OCI-LY7 (cell line): ENCODE measurements around the gene ZNF143. TPM values are rescaled to one million over a fixed set of nuclear protein-coding genes. Genes with fewer than 3 reads are reported as not detected.

Source experiments
- BruUV-seq: library from RNA; stranded (reverse); fragments of 400-500 nt; replicated peaks from 2 replicates; lab custom pipeline; 2021; lab: Mats Ljungman, UMichigan
- CTCF ChIA-PET: fragments of 300-600 bp; sonication (Branson Sonifier 250); formaldehyde crosslinking; loops from one replicate; lab custom pipeline; 2022; ENCODE audit warnings: antibody characterized with exemption; ENCODE audit not compliant: unreplicated experiment; lab: Charles Lee
- POLR2A ChIA-PET: fragments of 300-600 bp; sonication (Branson Sonifier 250); formaldehyde crosslinking; loops from one replicate; lab custom pipeline; 2022; ENCODE audit warnings: antibody characterized with exemption; lab: Charles Lee
- DNase-seq: peaks from one replicate; pipeline ENCODE4 v3.0.0-alpha.2; 2015; ENCODE audit warnings: low spot score
- H2AFZ ChIP-seq: fragments of 200-600 bp; sonication (generic), shearing (Covaris generic); 2 replicates; pipeline ENCODE4 v1.6.1; 2014; ENCODE audit warnings: mild to moderate bottlenecking, antibody characterized with exemption, low read length, moderate library complexity
- H3K27ac ChIP-seq: fragments of 200-600 bp; sonication (generic); 2 replicates; pipeline ENCODE4 v1.5.1; 2014; ENCODE audit warnings: mixed run types, low read depth, mild to moderate bottlenecking, moderate library complexity, low read length, inconsistent platforms; ENCODE audit not compliant: poor library complexity, severe bottlenecking
- H3K36me3 ChIP-seq: fragments of 200-600 bp; sonication (generic); 2 replicates; pipeline ENCODE4 v1.6.1; 2014; ENCODE audit warnings: mild to moderate bottlenecking, antibody characterized with exemption, low read length, moderate library complexity, mixed read lengths; ENCODE audit not compliant: insufficient read depth
- H3K4me1 ChIP-seq: fragments of 200-600 bp; sonication (generic); 2 replicates; pipeline ENCODE4 v1.5.1; 2014; ENCODE audit warnings: mild to moderate bottlenecking, low read length; ENCODE audit not compliant: insufficient read depth, poor library complexity, severe bottlenecking
- H3K4me2 ChIP-seq: fragments of 200-600 bp; sonication (generic); 2 replicates; pipeline ENCODE4 v1.6.1; 2014; ENCODE audit warnings: mild to moderate bottlenecking, low read length
- H3K4me3 ChIP-seq: fragments of 200-600 bp; sonication (generic); 2 replicates; pipeline ENCODE4 v1.5.1; 2014; ENCODE audit warnings: mild to moderate bottlenecking, low read depth, low read length; ENCODE audit not compliant: poor library complexity, severe bottlenecking
- H3K79me2 ChIP-seq: fragments of 200-600 bp; sonication (generic); 2 replicates; pipeline ENCODE4 v1.6.1; 2016; ENCODE audit warnings: low read depth, mild to moderate bottlenecking, low read length, moderate library complexity, mixed read lengths; ENCODE audit not compliant: insufficient read depth
- H3K9me2 ChIP-seq: fragments of 200-600 bp; sonication (generic); 2 replicates; pipeline ENCODE4 v1.6.1; 2016; ENCODE audit warnings: mild to moderate bottlenecking, low read length, mixed read lengths; ENCODE audit not compliant: insufficient read depth
- H3K9me3 ChIP-seq: fragments of 200-600 bp; sonication (generic); 2 replicates; pipeline ENCODE4 v1.6.1; 2014; ENCODE audit warnings: mild to moderate bottlenecking, mixed run types, low read length, mixed read lengths
- H4K20me1 ChIP-seq: fragments of 200-600 bp; sonication (generic); 2 replicates; pipeline ENCODE4 v1.6.1; 2014; ENCODE audit warnings: mild to moderate bottlenecking, antibody characterized with exemption, low read length, moderate library complexity, mixed read lengths; ENCODE audit not compliant: insufficient read depth
- CTCF ChIP-seq: fragments of 200-600 bp; sonication (generic); conservative IDR thresholded peaks from 2 replicates; pipeline ENCODE4 v1.5.1; 2014; ENCODE audit warnings: mild to moderate bottlenecking, antibody characterized with exemption, low read length, moderate library complexity, mixed read lengths
- EZH2phosphoT487 ChIP-seq: fragments of 200-600 bp; sonication (generic); IDR thresholded peaks from 2 replicates; pipeline ENCODE4 v1.6.1; 2018; ENCODE audit warnings: low read depth, borderline replicate concordance, mild to moderate bottlenecking, mixed run types, antibody characterized with exemption, low read length, moderate library complexity, mixed read lengths
- intact Hi-C: fragments of 100-400 bp; cut with micrococcal nuclease; formaldehyde crosslinking; loops from one replicate; pipeline ENCODE4 v1.10.0; 2022; ENCODE audit not compliant: unreplicated experiment
- total RNA-seq, 2 experiments: library from RNA; depleted of rRNA in 1 of 2; stranded (reverse); fragments of >200 nt in 1 of 2; shearing (Covaris generic) in 1 of 2; gene quantifications; 2 replicates each; pipeline ENCODE4 v1.2.3, GENCODE V29; 2014 to 2022

Gene ZNF143
- total RNA-seq, 2 experiments from 2014 or later: 25.0 to 28.4 TPM

- Histone ChIP-seq H3K4me2 (no peak overlapping the region), H3K4me1 (peaks cover 36% of the 10 kb centered on the region), H3K4me3 (no peak overlapping the region), H3K9me3 (0 out of 2 replicates have a peak, but pooled peaks cover under 1% of the 10 kb centered on the region), H3K27ac (no peak overlapping the region), H3K36me3 (no peaks in the 10 kb centered on the region; the same call in 1 of the 2 replicates), H3K79me2 (peaks cover 3% of the 10 kb centered on the region; the same call in 1 of the 2 replicates), H4K20me1 (no peaks in the 10 kb centered on the region), H3K9me2 (no peaks in the 10 kb centered on the region), H2AFZ (0 out of 2 replicates have a peak overlapping the region, but pooled peaks have one; percentile 22)
- BruUV-seq: no TSS peak
- TF ChIP-seq EZH2phosphoT487: no peak
- no peak for TF ChIP-seq CTCF
- intact Hi-C loops: no loop called here
- CTCF ChIA-PET: interaction anchor here (0.9 to 1.0 kb wide), 2 partner anchors 31 to 46 kb away, joined by 3 read pairs; no protein-coding TSS in a partner anchor
- DNase-seq: no peak
- POLR2A ChIA-PET: interaction anchor here (0.6 to 15.1 kb wide), 3 partner anchors 11 to 39 kb away, joined by 4 to 509 read pairs (median 4); no protein-coding TSS in a partner anchor
Measured at GRCh38 chr11:9566561-9567063, 105.8 kb downstream of the ZNF143 start.

GRCh38 chr11:9567401-9567800, 106.6 kb downstream of the ZNF143 start:
- DNase-seq: no peak
- TF ChIP-seq CTCF (no peak), EZH2phosphoT487 (no peak)
- no peaks in the 10 kb centered on the region for H3K9me3 ChIP-seq
- H3K79me2 ChIP-seq: peaks cover 7% of the 10 kb centered on the region; the same call in 1 of the 2 replicates
- ChIA-PET POLR2A (interaction anchor here (1.3 to 15.1 kb wide), 3 partner anchors 10 to 28 kb away, joined by 3 to 509 read pairs (median 4); no protein-coding TSS in a partner anchor), CTCF (no interaction called here)
- no peak overlapping the region for H2AFZ ChIP-seq
- H4K20me1 ChIP-seq: no peaks in the 10 kb centered on the region
- H3K4me1 ChIP-seq: peaks cover 44% of the 10 kb centered on the region
- H3K4me2 ChIP-seq: no peak overlapping the region
- no peaks in the 10 kb centered on the region for H3K36me3 ChIP-seq
- no peaks in the 10 kb centered on the region for H3K9me2 ChIP-seq
- no peak overlapping the region for H3K4me3 ChIP-seq
- no peak overlapping the region for H3K27ac ChIP-seq
- BruUV-seq: no TSS peak
- intact Hi-C loops: no loop called here
